ENCODE measurements around the gene HPGDS.

DNA sequence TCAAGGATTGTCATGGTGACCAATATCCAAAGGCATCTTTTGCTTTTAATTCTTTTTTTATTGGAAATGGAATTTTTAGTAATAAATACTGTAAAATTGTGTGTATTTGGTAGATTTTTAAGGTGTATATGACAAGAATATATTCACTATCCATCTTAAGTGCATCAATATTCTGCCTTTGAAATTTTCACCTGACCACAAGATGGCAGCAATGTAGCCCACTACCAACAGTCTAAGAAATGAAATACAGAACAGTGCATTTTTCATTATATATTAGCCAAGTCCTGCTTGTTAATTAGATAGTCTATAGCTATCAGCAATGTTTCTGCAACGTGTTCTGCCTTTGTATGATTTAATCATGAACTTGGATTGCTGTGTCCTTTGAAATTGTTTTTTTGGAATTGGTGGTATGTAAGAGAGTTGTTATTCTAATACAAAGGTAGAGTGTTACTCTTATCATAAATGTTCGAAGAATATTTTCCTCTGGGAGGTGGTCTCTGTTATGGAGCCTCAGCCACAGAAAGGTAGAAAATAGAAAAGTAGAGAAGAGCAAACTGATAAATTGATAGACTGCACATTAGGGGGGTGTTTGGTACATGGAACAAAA, 38.2 kb downstream of the HPGDS start:
- TF ChIP-seq EZH2 (IDR thresholded peaks at IDR 0.05) (no peak), FOXP2 (optimal IDR thresholded peaks at IDR 0.05; ENCODE audit: control extremely low read depth, extremely low read length, insufficient read depth) (no peak)
